HTERT RPE-1 (cell line): Measurements from ENCODE around the gene LRRC56.
"Not testable (repeated sequence)": the region's sequence is repeated elsewhere in the genome, so short reads cannot be mapped to it uniquely, and the experiment has no call there.

Source experiments
- in situ Hi-C: fragments of 300-500 bp; cut with MboI; formaldehyde crosslinking; loops from 4 replicates; pipeline ENCODE4 v1.14.3; 2020; ENCODE audit warnings: low sequenced_read_pairs

Gene LRRC56

GRCh38 chr11:571802-572185 is 34.5 kb downstream of the LRRC56 start:
- in situ Hi-C loops, result no loop called here

- in situ Hi-C loops, result no loop called here
Observed at GRCh38 chr11:573146-573759, 35.9 kb downstream of the LRRC56 start.

- in situ Hi-C loops, result not testable (repeated sequence)
Observed at GRCh38 chr11:574031-574570, 36.8 kb downstream of the LRRC56 start.

- in situ Hi-C loops, result no loop called here
Observed at GRCh38 chr11:574632-575312, 37.4 kb downstream of the LRRC56 start.

GRCh38 chr11:575313-575995 is 38.1 kb downstream of the LRRC56 start:
- in situ Hi-C loops, result no loop called here

- in situ Hi-C loops, result no loop called here
Observed at GRCh38 chr11:575996-576768, 38.9 kb downstream of the LRRC56 start, which contains the start of gene PHRF1. Gene PHRF1, plus strand, starts transcription at chr11:576470. Its CDS starts 5,043 bp downstream, at chr11:581513.

GRCh38 chr11:576811-577610 is 39.7 kb downstream of the LRRC56 start:
- in situ Hi-C loops, result no loop called here

GRCh38 chr11:577611-577894 is 40.2 kb downstream of the LRRC56 start:
- in situ Hi-C loops, result no loop called here

- in situ Hi-C loops, result no loop called here
Observed at GRCh38 chr11:578276-579035, 41.1 kb downstream of the LRRC56 start.

GRCh38 chr11:579830-580601 is 42.7 kb downstream of the LRRC56 start:
- in situ Hi-C loops, result no loop called here

GRCh38 chr11:581342-581741 is 44.0 kb downstream of the LRRC56 start:
- in situ Hi-C loops, result no loop called here

GRCh38 chr11:581752-582151 is 44.4 kb downstream of the LRRC56 start:
- in situ Hi-C loops, result no loop called here

GRCh38 chr11:584287-584686 is 47.0 kb downstream of the LRRC56 start:
- in situ Hi-C loops, result no loop called here

- in situ Hi-C loops, result no loop called here
Observed at GRCh38 chr11:586376-587316, 49.3 kb downstream of the LRRC56 start.

GRCh38 chr11:587546-587945 is 50.2 kb downstream of the LRRC56 start:
- in situ Hi-C loops, result no loop called here

GRCh38 chr11:587978-588380 is 50.7 kb downstream of the LRRC56 start:
- in situ Hi-C loops, result no loop called here

- in situ Hi-C loops, result no loop called here
Observed at GRCh38 chr11:589798-590197, 52.5 kb downstream of the LRRC56 start.

GRCh38 chr11:590997-591396 is 53.7 kb downstream of the LRRC56 start:
- in situ Hi-C loops, result no loop called here
